ENCODE measurements around the gene HOXB7.

The HOXB7 gene

DNA sequence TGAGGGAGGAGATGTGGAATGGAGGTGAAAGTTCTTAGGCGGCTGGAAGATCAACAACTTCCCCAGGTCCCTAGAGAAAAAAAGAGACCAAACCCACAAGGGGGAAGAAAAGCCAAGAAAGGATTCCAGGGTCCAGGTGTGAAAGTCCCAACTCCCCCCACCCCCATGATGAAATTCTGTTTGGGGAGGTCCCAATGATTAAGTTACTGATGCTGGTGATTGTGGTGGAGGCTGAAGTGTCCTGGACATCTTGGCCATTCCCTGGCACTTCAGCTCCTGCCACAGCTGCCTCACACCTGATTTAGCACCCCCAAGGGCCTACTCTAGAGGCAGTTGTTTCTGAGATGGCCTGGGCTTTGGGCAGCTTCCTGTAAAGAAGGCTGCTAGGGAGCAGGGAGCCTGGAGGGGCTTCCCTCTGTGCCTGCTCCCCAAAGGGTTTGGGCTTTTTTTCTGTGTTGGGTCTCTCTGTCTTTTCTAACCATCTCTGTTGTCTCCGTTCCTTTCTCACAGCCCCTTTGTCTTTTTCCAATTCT lies 45.7 kb downstream of the HOXB7 start:
- DNase-seq: no peak

DNA sequence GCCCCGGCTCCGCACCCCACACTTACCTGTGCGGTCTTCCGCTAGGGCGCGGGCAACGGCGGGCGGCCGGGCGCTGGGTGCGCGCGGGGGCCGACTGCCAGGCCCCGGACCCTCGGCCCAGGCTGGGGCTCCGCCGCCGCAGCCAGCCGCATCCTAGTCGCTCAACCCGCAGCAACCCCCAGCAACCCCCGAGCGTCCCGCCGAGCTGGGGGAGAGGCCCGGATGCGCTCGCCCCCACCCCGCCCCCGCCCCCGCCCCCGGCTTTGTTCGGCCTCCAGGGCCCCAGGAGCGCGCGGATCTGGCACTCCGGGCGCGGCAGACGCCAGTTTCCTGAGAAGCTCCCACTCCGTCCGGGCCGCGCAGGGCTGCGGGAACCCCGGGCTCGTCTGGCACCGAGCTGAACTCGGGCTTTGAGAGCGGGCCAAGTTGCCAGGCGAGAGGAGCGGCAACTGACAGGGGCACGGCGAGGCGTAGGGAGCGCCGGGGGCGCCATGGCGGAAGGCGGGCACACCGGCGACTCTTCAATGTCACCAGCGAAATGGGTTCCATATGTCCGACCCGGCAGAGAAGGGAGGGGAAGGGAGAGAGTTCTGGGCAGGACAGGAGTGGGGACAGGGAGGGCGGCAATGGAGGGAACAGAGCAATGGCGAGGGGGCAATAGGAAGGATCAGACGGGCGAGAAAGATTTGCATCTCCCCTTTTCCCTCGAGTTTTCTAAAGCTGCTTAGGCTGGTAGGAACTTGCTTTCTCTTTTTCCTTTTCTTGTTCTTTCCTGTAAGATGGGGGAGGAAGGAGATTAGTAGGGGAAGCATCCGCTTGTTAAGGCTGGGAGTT lies 46.4 kb downstream of the HOXB7 start:
- DNase-seq: no peak

DNA sequence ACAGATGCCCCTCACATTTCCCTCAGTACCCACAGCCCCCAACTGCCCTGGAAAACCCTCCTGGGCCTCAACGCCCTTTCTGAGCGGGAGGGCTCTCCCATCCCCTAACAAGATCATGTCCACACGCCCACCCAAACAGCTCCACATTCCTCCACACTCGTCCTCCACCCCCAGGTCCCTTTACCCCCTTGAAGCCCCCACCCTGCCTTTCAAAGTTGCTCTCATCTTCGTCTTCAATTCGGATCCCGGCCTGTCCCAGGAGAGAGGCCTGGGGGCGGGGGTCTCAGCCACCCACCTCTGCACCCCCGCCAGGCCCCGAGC lies 47.0 kb downstream of the HOXB7 start:
- DNase-seq: no peak

DNA sequence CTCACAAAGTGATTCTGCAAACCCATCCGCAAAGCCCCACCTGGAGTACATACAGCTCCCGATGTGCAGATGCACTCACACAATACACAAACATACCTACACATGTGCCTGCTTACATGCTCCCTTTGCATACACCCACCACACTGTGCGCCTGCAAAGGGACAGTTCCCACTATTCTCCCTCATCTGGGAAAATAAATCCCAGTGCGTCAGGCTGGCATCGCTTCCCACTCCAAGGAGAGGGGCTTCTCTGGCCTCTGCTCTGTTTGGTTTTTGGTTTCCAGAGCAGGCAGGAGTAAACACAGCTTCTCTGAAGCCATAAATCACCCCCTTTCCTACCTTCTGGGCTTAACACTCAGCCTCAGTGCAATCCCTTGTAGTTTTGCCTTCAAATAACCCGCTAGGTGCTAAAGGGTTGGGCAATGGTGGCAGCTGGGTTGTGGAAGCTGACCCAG lies 47.4 kb downstream of the HOXB7 start:
- no peak for DNase-seq

DNA sequence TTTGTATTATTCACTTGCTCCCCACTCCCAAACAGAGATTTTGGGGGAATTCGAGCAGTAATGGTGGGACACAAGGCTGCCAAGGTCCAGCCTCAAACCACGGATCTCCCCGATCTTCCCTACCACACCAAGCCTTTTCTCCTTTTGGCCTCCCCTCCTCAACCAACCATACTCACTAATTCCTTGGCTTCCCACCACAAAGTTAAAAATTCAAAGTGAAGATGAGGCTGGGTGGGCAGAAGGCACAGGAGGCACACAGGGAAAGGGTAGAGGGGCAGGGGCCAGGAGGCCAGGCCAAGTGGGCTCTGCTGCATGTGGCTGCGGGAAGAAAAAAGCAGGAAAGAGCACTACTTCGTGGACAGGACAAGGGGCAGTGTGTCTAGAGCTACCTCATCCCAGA lies 47.9 kb downstream of the HOXB7 start:
- no peak for DNase-seq

DNA sequence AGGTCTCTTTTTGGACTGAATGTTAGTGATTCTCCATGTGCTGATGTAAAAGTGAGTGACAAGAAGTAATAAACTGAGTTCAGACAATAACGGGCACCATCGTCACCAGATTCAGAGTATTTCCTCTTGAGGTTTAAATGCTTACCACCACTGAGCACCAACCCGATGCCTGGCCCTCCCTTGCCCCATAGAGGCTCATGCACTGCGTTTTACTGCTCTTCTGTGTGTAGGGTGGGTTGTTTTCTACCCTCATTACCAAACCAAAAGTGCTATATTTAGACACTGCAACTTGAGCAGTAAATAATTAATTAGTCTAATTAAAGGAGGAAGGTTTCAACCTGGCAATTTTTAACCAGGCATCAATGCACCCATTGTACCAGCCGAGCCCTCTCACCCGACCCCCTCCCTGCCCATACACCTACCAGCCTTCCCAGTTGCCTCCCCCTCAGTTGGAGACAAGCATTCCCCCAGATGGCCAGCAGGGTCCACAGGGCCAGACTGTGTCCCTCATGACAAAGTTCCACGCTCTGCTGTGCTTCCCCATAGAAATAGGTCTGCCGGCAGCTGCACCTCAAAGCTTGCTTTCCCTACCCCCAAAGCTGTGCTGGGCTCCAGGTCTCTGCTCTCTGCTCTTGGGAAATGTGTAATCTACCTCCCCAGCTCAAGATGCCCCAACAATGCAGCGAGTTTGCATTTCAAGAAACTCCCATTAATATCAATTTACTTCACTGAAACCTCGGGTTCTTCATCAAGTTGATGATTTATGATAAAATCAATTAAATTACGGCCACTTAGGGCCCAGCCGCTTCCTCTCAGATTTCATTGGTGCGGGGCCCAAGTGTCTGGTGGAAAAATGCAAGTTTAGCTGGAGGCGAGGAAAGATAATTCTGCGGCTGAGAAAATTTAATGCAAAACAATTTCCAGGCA lies 48.7 kb downstream of the HOXB7 start:
- no peak for DNase-seq

DNA sequence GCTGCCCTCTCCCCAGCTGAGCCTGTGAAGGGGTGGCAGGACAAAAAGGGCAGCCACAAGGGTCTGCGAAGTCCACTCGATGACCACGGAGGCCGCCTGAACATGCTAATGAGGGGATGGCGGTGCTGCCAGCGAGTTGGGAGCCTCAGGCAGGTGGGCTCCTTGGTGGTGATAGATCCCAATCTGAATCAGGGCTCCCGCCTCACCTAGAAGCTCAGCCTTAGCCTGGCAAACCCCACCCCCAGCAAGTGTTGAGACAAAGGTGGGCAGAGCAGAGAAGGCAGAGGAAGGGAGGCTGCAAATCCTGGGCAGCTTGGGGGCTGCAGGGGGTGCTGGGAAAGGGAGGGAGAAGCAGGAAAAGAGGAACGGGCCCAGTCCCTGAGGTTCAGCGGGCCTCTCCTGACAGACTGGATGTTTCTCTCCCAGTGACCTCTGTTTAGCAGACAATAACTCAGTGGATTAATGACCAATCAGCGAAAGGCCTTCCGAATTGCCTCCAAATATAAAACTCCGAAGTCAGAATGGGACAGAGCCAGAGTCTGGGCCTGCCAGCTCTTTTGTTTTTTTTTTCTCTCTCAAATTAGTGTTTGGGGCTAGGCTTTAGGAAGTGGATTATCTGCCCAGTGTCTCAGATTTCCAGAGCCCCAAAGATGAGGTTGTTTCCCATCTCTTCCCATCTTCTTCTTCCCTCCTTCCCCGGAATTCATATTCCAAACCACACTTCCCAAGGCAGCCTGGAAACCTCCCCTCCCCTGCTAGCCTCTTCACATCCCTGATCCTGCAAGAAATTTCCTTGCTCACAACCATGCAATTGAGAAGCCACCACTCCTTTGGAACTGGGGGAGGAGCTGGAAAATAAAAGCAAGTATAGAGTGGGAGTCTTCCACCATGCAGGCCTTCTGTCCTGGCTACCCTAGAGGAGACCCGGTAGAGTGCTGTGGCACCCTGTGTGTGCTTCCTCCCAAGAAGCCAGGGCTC lies 50.7 kb downstream of the HOXB7 start:
- no peak for DNase-seq

DNA sequence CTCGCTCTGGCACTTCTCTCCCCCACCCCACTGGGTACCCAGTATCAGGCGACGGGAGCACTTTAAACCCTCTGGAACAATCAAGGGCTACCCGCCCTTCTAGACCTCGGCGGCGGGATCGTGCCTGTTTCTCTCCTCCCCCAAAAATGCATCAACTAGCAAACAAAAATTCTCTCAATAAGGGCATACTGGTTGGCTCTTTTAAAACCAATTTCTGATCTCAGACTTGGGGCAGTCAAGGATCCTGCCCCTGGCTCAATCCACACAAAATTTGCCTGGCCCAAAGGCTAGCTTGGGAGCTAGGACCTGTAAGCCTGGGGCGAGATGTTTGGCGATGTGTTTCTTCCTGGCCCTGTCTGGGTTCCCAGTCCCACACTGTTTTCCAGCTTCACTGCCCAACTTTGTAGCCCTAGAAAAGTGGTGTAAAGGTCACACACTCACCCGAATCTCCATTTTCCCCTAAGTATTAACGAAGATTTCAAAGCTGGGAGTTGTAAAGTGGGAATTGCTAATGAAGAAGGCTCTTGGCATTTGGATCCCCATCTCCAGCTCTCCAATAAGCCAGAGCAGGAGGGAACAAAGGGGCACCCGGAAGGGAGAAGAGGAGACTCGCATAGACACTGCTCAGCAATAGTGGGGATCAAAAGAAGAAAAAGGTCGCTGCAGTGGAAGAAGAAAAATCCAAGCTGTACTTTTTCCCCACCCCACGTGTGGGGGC lies 51.5 kb downstream of the HOXB7 start:
- no peak for DNase-seq

DNA sequence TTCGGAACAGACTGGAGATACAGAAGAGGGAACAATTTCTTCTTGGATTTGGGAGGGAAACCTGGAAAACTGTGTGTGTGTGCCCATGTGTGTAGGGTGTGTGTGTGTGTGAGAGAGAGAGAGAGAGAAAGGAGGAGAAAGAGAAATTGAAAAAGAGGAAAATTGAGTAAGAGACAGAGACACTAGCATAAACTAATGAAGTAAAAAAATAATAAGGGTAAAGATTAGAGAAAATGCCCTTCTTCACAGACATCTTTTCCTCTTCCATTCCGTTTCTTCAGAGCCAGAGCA lies 52.0 kb downstream of the HOXB7 start:
- DNase-seq: no peak

DNA sequence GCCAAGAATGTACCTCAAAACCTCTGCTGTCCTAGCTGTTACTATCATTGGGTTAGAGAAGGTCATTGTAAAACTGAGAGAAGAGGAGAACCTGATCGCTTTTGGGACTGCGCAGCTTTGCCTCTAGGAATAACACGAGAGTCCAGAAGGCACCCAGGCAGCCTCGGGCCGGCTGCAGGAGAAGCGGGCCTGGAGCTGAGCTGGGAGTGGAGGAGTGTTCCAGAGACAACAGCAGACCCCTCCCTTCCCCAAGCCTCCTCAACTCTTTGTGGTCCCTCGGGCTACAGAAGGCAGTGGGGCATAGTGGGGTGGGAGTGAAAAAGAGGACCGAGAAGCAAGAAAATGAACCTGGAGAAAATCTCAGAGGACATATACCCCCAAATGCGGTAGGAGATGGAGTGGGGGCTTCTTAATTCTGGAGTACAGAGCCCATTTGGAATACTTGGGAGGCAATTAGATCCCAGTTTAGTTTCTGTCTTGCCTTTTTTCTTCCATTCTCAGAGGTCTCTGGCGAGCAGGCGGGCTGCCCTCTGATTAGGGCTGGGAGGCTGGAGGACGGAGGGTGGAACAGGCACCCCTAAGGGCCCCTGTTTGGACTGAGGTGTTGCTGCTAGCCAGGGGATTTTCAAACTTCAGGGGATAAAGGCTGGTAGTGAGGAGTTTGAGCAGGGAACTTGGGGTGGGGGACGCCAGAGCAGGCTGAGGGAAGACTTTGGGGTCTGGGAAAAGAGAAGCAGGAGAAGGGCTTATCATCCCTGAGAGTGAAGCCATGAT lies 52.6 kb downstream of the HOXB7 start:
- no peak for DNase-seq

Measured in CD4-positive, alpha-beta T cell treated with Interleukin-1 beta for 1 hour (primary cell).